Activated CD8-positive, alpha-beta T cell treated with anti-CD3 and anti-CD28 coated beads, Interleukin-2, amount 10 ng/mL, durations not matched to agents 7 days and 5 days (primary cell): ENCODE results near the gene NOS1AP. TPM values are rescaled to one million over a fixed set of nuclear protein-coding genes. Genes with fewer than 3 reads are reported as not detected.
"Not testable (repeated sequence)": the region's sequence is repeated elsewhere in the genome, so short reads cannot be mapped to it uniquely, and the experiment has no call there.

Experiments
- ATAC-seq: fragments of 150-1000 bp; cut with Tn5 transposase; one replicate; pipeline ENCODE4 v1.10.0; 2021; ENCODE audit warnings: moderate library complexity
- CTCF ChIA-PET: fragments of 350-600 bp; sonication (Branson Sonifier 250); formaldehyde crosslinking; loops from one replicate; lab custom pipeline; 2021; ENCODE audit warnings: antibody characterized with exemption; lab: Charles Lee
- POLR2A ChIA-PET: fragments of 350-600 bp; sonication (Branson Sonifier 250); formaldehyde crosslinking; loops from one replicate; lab custom pipeline; 2021; ENCODE audit warnings: antibody characterized with exemption; lab: Charles Lee
- DNase-seq: peaks from one replicate; pipeline ENCODE4 v3.0.0-alpha.2; 2020
- H3K27ac Mint-ChIP-seq: one replicate; pipeline ENCODE4 v1.8.0; 2021; ENCODE audit warnings: mild to moderate bottlenecking, mixed read lengths
- H3K27me3 Mint-ChIP-seq: one replicate; pipeline ENCODE4 v1.8.0; 2021; ENCODE audit warnings: low read depth, mixed read lengths
- H3K36me3 Mint-ChIP-seq: one replicate; pipeline ENCODE4 v1.8.0; 2021; ENCODE audit warnings: low read depth, mixed read lengths
- H3K4me1 Mint-ChIP-seq: one replicate; pipeline ENCODE4 v1.8.0; 2021; ENCODE audit warnings: low read depth, mixed read lengths
- H3K4me3 Mint-ChIP-seq: one replicate; pipeline ENCODE4 v1.8.0; 2021; ENCODE audit warnings: mild to moderate bottlenecking, mixed read lengths
- H3K9me3 Mint-ChIP-seq: one replicate; pipeline ENCODE4 v1.8.0; 2022; ENCODE audit warnings: mixed read lengths; ENCODE audit not compliant: insufficient read depth
- total RNA-seq, 2 experiments: library from RNA; stranded (reverse); gene quantifications; one replicate each; pipeline ENCODE4 v1.2.3, GENCODE V29; 2021

Gene NOS1AP
- total RNA-seq, 2 experiments from 2014 or later = not detected

- Mint-ChIP-seq H3K27ac (no peak overlapping the region), H3K4me1 (no peaks in the 10 kb centered on the region), H3K9me3 (no peaks in the 10 kb centered on the region), H3K36me3 (no peaks in the 10 kb centered on the region), H3K4me3 (no peak overlapping the region), H3K27me3 (peaks cover 11% of the 10 kb centered on the region)
- ATAC-seq = no peak
- no peak for DNase-seq
- ChIA-PET CTCF (no interaction called here), POLR2A (no interaction called here)
Observed at GRCh38 chr1:162059721-162060120, 9.8 kb upstream of the NOS1AP start.

DNA sequence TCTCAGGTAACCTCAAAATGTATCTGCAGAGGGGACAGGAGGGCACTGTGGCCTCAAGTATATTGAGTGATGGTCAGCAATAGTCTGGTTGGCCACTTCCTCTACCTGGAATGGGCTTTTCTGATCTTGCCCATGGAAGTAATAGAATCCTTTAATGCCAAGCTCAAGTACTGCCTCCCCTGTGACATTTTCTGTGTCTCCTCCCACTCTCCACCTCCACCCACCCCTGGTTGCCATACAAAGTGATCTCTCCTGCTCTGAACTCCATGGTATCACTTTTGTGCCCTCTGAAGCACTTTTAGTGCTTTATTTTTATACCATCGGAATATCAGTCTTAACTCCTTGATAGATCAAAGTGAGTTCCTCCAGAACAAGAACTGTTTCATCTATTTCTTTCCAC, 9.2 kb upstream of the NOS1AP start:
- ChIA-PET POLR2A (no interaction called here), CTCF (no interaction called here)
- H3K27me3 Mint-ChIP-seq = peaks cover 15% of the 10 kb centered on the region
- H3K4me1 Mint-ChIP-seq = no peaks in the 10 kb centered on the region
- no peaks in the 10 kb centered on the region for H3K36me3 Mint-ChIP-seq
- ATAC-seq (no peak), DNase-seq (no peak)
- H3K27ac Mint-ChIP-seq = no peak overlapping the region
- H3K9me3 Mint-ChIP-seq = no peaks in the 10 kb centered on the region
- no peak overlapping the region for H3K4me3 Mint-ChIP-seq

GRCh38 chr1:162062542-162063015, 6.9 kb upstream of the NOS1AP start:
- no peak for DNase-seq
- Mint-ChIP-seq H3K4me3 (no peak overlapping the region), H3K36me3 (no peaks in the 10 kb centered on the region), H3K4me1 (no peaks in the 10 kb centered on the region), H3K9me3 (no peaks in the 10 kb centered on the region), H3K27me3 (peaks cover 25% of the 10 kb centered on the region), H3K27ac (no peak overlapping the region)
- ATAC-seq = no peak
- ChIA-PET CTCF (interaction anchor here (1.0 to 1.4 kb wide), 2 partner anchors 14 to 26 kb away, joined by 4 to 7 read pairs; no protein-coding TSS in a partner anchor), POLR2A (interaction anchor here (0.6 kb wide), 1 partner anchor 1259 kb away, joined by 3 read pairs; the partner anchor contains the start of gene NUF2)

DNA sequence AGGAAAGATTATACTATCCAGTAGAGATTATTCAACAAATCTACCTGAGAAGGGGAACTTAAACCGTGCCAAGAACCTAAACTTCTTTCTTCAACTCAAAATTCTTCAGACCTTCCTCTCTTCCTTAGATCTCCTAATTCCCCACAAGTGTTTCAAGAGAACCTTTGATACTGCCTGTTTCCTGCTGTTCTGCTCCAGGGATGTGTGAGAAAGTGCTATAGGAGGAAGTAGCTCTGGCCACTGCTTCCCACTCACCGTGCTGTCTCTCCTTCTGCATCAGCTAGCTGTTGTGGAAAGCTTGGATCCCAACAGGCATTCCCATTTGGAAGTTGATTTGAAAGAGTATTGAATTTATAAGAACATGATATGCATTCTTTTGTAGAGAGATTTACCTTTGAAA, 4.5 kb upstream of the NOS1AP start:
- POLR2A ChIA-PET = no interaction called here
- CTCF ChIA-PET = interaction anchor here (0.7 to 0.9 kb wide), 3 partner anchors 22 to 201 kb away, joined by 3 to 4 read pairs (median 3); no protein-coding TSS in a partner anchor
- ATAC-seq (no peak), DNase-seq (no peak)
- H3K4me3 Mint-ChIP-seq = no peak overlapping the region
- H3K36me3 Mint-ChIP-seq = no peaks in the 10 kb centered on the region
- no peaks in the 10 kb centered on the region for H3K9me3 Mint-ChIP-seq
- no peak overlapping the region for H3K27ac Mint-ChIP-seq
- H3K27me3 Mint-ChIP-seq = peaks cover 37% of the 10 kb centered on the region
- H3K4me1 Mint-ChIP-seq = peaks cover 8% of the 10 kb centered on the region

- Mint-ChIP-seq H3K4me1 (peaks cover 13% of the 10 kb centered on the region), H3K27me3 (peaks cover 50% of the 10 kb centered on the region)
- not testable (repeated sequence) for ATAC-seq, DNase-seq, H3K36me3 Mint-ChIP-seq, H3K4me3 Mint-ChIP-seq, H3K9me3 Mint-ChIP-seq, H3K27ac Mint-ChIP-seq
- POLR2A ChIA-PET = interaction anchor here (0.6 kb wide), 1 partner anchor 890 kb away, joined by 3 read pairs; no protein-coding TSS in a partner anchor
- CTCF ChIA-PET = interaction anchor here (2.0 kb wide), 1 partner anchor 10 kb away, joined by 7 read pairs; no protein-coding TSS in a partner anchor
Observed at GRCh38 chr1:162066836-162067235, 2.7 kb upstream of the NOS1AP start.

DNA sequence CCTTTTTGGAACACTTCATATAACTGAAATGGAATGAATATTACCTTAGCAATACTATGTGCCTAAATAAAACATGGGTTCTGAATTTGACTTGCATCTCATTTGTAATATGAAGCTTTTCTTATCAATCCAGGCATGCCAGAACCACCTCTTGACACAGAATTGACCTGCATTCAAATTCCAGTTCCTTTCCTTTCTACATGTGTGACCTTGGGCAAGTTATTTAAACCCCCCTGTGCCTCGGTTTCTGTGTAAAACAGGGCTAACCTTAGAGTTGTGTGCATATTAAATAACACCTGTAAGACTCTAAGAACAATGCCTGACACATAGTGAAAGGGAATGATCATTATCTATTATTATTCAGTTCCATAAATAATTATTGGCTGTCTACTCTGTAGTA, 2.0 kb upstream of the NOS1AP start:
- no peaks in the 10 kb centered on the region for H3K9me3 Mint-ChIP-seq
- H3K36me3 Mint-ChIP-seq = no peaks in the 10 kb centered on the region
- ATAC-seq (no peak), DNase-seq (no peak)
- CTCF ChIA-PET = interaction anchor here (2.0 kb wide), 1 partner anchor 11 kb away, joined by 7 read pairs; no protein-coding TSS in a partner anchor
- POLR2A ChIA-PET = no interaction called here
- H3K27me3 Mint-ChIP-seq = peaks cover 51% of the 10 kb centered on the region
- H3K4me3 Mint-ChIP-seq = no peak overlapping the region
- H3K27ac Mint-ChIP-seq = no peak overlapping the region
- H3K4me1 Mint-ChIP-seq = peaks cover 13% of the 10 kb centered on the region

DNA sequence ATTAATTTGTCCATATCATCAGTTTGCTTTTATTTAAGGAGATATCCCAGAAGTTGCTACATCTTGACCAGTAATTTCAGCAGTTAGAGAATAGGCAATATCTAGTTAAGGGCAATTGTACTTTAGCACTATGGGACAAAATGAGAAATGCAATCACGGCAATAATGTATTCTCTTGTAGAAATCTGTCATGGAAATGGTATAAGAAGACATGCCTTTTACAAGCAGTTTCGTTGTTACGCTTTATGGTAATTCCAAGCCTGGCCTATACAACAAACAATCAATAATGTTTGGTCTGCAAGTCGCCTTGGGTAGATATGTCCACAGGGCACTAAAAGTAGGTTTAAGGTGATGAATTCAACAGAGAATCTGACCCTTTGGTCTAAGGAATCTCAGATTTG, 1.2 kb upstream of the NOS1AP start:
- Mint-ChIP-seq H3K27me3 (peaks cover 52% of the 10 kb centered on the region), H3K9me3 (no peaks in the 10 kb centered on the region), H3K4me1 (peaks cover 13% of the 10 kb centered on the region), H3K4me3 (no peak overlapping the region), H3K36me3 (no peaks in the 10 kb centered on the region), H3K27ac (no peak overlapping the region)
- ChIA-PET POLR2A (no interaction called here), CTCF (no interaction called here)
- ATAC-seq (no peak), DNase-seq (no peak)

DNA sequence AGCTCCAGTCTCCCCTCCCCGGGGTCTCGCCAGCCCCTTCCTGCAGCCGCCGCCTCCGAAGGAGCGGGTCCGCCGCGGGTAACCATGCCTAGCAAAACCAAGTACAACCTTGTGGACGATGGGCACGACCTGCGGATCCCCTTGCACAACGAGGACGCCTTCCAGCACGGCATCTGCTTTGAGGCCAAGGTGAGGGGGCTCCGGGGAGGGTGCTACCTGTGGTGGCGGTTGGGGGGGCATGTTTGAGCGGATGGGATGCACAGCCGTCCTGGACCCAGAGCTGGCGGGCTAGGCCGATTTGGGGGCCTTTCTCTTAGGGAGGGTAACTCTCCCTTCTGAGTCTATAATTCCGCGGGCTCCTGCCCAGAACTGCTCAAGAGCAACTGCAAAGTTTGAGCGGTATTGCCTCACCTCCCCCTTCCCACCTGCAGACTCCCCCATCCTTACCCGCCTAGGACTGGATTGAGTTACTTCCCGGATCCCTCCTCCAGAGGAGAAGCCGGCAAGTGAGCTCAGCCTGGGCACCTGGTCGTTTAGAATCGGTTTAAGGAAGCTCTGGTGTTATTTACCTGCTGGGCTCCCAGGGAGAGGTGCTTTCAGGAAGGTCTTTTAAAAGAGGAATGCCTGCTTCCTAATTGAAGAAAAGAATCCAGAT, 730 bp downstream of the NOS1AP start:
- no peak for ATAC-seq
- H3K27me3 Mint-ChIP-seq = peaks cover 60% of the 10 kb centered on the region
- peak; percentile 23 for DNase-seq
- H3K27ac Mint-ChIP-seq = no peak overlapping the region
- POLR2A ChIA-PET = no interaction called here
- H3K4me3 Mint-ChIP-seq = peak overlapping the region; percentile 75
- no peaks in the 10 kb centered on the region for H3K9me3 Mint-ChIP-seq
- no peaks in the 10 kb centered on the region for H3K36me3 Mint-ChIP-seq
- CTCF ChIA-PET = interaction anchor here (1.9 kb wide), 1 partner anchor 14 kb away, joined by 6 read pairs; no protein-coding TSS in a partner anchor
- peaks cover 13% of the 10 kb centered on the region for H3K4me1 Mint-ChIP-seq

GRCh38 chr1:162070825-162071224, 1.3 kb downstream of the NOS1AP start:
- H3K9me3 Mint-ChIP-seq = no peaks in the 10 kb centered on the region
- ChIA-PET CTCF (no interaction called here), POLR2A (no interaction called here)
- DNase-seq = no peak
- peak overlapping the region; percentile 75 for H3K4me3 Mint-ChIP-seq
- H3K27ac Mint-ChIP-seq = no peak overlapping the region
- H3K4me1 Mint-ChIP-seq = peaks cover 13% of the 10 kb centered on the region
- ATAC-seq = no peak
- H3K27me3 Mint-ChIP-seq = peaks cover 60% of the 10 kb centered on the region
- H3K36me3 Mint-ChIP-seq = no peaks in the 10 kb centered on the region

- DNase-seq (no peak), ATAC-seq (no peak)
- Mint-ChIP-seq H3K9me3 (no peaks in the 10 kb centered on the region), H3K27ac (no peak overlapping the region), H3K4me1 (peaks cover 13% of the 10 kb centered on the region), H3K36me3 (no peaks in the 10 kb centered on the region), H3K4me3 (no peak overlapping the region), H3K27me3 (peaks cover 60% of the 10 kb centered on the region)
- ChIA-PET POLR2A (no interaction called here), CTCF (no interaction called here)
Observed at GRCh38 chr1:162072740-162073139, 3.2 kb downstream of the NOS1AP start.

GRCh38 chr1:162074276-162075005, 5.0 kb downstream of the NOS1AP start:
- Mint-ChIP-seq H3K4me1 (peaks cover 6% of the 10 kb centered on the region), H3K27ac (no peak overlapping the region), H3K36me3 (no peaks in the 10 kb centered on the region), H3K9me3 (no peaks in the 10 kb centered on the region), H3K4me3 (no peak overlapping the region), H3K27me3 (peaks cover 63% of the 10 kb centered on the region)
- DNase-seq (no peak), ATAC-seq (no peak)
- ChIA-PET POLR2A (interaction anchor here (0.7 kb wide), 1 partner anchor 27 kb away, joined by 3 read pairs; no protein-coding TSS in a partner anchor), CTCF (no interaction called here)

DNA sequence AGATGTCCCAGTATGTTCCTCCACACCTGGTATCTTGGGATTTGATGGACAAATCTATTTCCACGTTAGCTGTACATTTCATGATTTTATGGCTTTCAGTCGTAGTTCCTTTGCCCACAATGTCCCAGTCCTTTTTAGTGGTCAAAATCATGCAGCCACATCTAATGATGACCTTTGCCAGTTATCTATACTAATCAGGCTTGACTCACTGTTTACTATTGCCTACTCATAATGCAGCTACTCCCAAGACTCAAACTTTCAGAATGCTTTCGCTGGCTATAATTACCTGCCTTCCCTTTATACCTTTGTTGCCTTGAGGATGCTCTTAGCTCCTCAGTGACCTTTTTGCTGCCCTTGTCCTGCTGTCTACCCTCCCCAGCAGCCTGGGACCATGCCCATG, 6.4 kb downstream of the NOS1AP start:
- Mint-ChIP-seq H3K36me3 (no peaks in the 10 kb centered on the region), H3K27ac (no peak overlapping the region), H3K4me3 (no peak overlapping the region), H3K9me3 (no peaks in the 10 kb centered on the region), H3K4me1 (no peaks in the 10 kb centered on the region), H3K27me3 (peaks cover 54% of the 10 kb centered on the region)
- ChIA-PET CTCF (no interaction called here), POLR2A (interaction anchor here (0.6 kb wide), 1 partner anchor 19 kb away, joined by 3 read pairs; no protein-coding TSS in a partner anchor)
- DNase-seq (no peak), ATAC-seq (no peak)
